COR-L47 (cell line): ENCODE data around the gene C21orf58.
"Not testable (repeated sequence)": the region's sequence is repeated elsewhere in the genome, so short reads cannot be mapped to it uniquely, and the experiment has no call there.

Experiments used
- DNase-seq: peaks from one replicate; lab custom pipeline; 2025; lab: John Stamatoyannopoulos, UW

The C21orf58 gene

DNA sequence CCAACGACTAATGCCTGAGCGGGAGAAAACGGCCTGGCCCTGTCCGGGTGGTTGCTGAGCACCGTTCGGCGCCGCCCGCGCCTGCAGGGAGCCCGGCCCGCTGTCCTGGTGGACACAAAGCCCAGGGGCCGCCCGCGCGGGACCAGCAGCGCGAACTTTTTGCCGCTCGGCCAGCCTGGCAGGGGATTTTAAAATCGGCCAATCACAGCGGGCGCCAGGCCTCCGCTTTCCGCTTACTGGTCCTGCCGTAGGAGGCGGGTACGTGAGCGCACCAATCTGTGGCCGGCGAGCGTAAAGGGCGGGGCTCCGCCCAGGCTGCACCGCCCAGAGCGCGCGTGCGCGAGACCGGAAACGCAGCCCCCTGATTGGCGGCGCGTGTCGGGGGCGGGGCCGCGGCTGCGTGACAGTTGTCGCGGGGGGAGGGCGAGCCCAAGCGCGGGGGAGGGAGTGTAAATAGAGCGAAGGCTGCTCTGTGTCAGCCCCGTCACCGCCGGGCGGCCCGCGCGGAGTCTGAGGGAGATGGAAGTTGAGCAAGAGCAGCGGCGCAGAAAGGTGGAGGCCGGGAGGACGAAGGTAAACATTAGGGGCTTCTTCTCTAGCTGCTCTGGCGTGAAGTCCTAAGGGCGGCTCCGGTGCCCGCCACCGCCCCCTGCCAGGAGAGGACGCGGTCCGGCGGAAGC, at the start of gene C21orf58, which contains the start of gene PCNT:
Gene C21orf58 (minus strand): TSS at position 161 of the 680 bp plus-strand sequence. CDS start 1,132 bp downstream, outside the sequence.
Gene PCNT (plus strand): TSS at position 447 of the 680 bp plus-strand sequence. CDS start 73 bp downstream, at position 520.
- DNase-seq = peak; percentile 98

GRCh38 chr21:46372947-46373346, 49.3 kb upstream of the C21orf58 start:
- DNase-seq = not testable (repeated sequence)

- no peak for DNase-seq
Observed at GRCh38 chr21:46372014-46372485, 48.4 kb upstream of the C21orf58 start.

DNA sequence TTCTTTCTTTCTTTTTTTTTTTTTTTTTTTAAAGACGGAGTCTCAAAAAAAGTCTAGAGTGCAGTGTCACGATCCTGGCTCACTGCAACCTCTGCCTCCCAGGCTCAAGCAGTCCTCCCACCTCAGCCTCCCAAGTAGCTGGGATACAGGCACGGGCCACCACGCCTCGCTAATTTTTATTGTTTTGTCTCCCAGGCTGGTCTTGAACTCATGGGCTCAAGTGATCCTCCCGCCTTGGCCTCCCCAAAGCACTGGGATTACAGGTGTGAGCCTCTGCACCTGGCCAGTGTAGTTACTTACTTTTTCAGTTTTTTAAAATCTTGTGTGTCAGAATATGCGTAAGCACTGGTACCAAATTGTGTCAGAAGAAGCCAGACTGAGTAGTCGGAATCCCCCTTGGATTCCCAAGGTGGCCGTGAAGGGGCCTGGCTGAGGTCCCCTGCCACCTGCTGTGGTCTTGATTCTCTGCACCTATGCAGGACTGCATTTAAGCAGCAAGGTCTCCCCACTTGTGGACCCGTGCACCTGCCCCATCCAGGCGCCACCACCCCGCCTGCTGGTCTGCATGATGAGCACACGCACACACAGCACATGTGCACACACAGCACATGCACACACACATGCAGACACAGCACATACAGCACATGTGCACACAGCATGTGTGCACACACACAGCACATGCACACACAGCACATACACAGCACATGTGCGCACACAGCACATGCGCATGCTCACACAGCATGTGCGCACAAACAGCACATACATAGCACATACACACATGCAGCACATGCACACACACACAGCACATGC, 47.7 kb upstream of the C21orf58 start:
- DNase-seq = no peak

DNA sequence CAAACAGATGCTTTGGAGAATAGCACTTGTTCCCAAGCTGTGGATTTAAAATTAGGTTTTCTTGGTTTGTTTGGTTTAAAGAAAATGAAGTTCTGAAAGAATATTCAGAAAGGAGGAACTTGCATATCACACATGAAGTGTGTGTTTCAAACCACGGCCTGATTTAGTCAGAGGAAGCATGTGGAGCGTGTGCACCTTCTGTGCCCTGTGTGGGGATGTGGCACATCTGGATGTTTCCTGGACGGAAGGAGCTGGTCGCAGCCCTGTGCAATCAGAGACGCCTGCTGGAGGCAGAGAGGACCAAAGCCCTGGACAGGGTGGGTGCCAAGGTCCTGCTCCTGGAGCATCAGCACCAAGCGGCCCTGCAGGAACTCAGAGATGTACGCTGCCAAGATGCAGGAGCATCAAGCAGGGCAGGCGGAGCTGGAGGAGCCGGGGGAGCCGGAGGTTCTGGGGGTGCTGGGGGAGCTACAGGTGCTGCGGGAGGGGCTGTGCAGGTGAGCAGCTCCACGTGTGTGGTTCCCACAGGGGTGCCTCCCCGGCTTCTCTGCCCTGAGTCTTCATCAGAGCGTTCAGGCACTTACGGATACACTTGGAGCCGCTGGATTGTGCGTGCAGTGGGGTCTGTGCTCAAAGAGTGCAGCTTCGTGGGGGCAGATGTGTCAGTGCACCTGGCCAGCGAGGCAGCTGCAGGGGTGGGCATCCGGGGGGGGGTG, 46.0 kb upstream of the C21orf58 start:
- no peak for DNase-seq

GRCh38 chr21:46368533-46369285, 45.0 kb upstream of the C21orf58 start:
- no peak for DNase-seq

GRCh38 chr21:46366966-46367365, 43.3 kb upstream of the C21orf58 start:
- DNase-seq = no peak

- DNase-seq = no peak
Observed at GRCh38 chr21:46366561-46366960, 42.9 kb upstream of the C21orf58 start.

DNA sequence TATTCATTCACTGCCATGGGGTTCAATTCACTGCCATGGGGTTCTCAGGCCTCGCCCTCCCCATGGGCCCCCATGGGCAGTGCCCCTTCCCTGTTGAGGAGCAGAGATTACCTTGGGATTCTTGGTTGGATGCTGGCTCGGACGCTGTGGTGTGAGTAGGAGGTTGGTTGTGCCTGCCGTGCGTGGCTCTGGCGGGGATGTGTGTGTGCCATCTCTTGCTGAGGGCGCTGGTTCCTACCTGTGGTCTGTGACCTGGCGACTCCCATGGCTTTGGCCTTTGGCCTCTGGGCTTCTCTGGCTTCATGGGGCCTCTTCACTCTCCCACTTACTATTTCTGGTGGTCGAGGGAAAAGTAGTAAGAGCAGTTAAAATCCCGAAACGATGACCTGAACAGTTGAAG, 42.4 kb upstream of the C21orf58 start:
- DNase-seq = no peak

DNA sequence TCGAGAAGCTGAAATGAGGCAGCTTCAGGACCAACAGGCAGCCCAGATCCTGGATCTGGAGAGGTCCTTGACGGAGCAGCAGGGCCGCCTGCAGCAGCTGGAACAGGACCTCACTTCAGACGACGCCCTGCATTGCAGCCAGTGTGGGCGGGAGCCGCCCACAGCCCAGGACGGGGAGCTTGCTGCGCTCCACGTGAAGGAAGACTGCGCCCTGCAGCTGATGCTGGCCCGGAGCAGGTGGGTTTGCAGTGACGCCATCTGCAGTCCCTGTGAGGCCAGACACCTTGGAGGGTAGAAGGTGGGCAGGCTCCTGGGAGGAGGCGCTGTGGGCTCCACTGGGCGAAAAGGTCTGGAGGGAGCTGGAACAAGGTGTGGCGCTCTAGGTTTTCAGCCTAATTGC, 40.0 kb upstream of the C21orf58 start:
- no peak for DNase-seq

DNA sequence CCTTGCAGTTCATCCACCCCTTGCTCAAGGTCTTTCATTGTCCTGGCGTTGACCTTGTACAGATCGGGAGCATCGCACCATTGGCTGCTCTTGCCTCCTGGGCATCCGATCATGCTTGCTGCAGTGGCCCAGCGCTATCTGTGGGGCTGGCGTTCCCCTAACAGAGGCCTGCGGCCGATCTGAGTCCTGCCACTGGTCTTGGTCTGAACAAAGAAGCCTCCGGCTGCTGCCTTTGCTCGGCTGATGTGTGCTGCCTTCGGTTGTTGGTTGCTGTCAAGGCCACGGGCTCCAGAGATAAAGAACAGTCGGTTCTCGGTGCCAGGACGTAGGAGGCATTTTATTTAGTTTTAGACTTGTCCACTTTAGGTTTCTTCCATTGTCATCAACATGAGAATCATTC, 39.3 kb upstream of the C21orf58 start:
- no peak for DNase-seq

GRCh38 chr21:46361935-46362334, 38.3 kb upstream of the C21orf58 start:
- no peak for DNase-seq

GRCh38 chr21:46361176-46361575, 37.5 kb upstream of the C21orf58 start:
- no peak for DNase-seq

- no peak for DNase-seq
Observed at GRCh38 chr21:46357684-46358425, 34.2 kb upstream of the C21orf58 start.

GRCh38 chr21:46357335-46357604, 33.6 kb upstream of the C21orf58 start:
- DNase-seq = no peak

DNA sequence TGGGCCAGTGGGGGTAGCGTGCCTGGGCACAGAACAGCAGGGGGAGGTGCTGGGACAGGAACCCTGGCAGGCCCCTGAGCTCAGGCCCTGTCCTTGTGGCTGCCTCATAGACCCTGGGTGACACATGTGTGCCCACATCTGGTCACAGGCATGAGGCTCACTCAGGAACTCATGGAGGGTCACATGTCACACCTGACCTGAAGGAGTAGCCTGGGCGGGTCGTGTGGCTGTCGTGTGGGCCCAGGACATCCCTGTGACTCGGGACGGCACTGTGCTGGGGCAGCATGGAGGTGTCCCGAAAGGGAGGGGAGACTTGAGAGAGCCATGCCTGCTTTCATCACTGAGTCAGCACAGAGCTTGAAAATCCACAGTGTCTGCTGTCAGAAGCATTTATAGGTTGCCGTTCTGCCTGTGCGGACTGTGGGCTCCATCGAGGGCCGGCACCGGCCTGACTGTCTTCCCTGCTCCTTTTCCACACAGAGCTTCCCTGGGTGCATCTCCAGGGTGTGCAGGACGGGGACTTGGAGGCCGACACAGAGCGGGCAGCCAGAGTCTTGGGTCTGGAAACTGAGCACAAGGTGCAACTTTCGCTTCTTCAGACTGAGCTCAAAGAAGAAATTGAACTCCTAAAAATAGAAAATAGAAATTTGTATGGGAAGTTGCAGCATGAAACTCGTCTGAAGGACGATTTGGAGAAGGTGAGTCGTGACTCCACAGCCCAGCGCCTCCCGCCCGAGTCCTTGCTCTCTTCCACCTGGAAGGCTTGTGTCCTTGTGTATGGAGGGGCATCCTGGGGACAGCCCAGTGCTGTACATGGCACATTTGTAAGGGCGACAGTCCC, 33.0 kb upstream of the C21orf58 start:
- DNase-seq = no peak

GRCh38 chr21:46356005-46356338, 32.3 kb upstream of the C21orf58 start:
- no peak for DNase-seq

DNA sequence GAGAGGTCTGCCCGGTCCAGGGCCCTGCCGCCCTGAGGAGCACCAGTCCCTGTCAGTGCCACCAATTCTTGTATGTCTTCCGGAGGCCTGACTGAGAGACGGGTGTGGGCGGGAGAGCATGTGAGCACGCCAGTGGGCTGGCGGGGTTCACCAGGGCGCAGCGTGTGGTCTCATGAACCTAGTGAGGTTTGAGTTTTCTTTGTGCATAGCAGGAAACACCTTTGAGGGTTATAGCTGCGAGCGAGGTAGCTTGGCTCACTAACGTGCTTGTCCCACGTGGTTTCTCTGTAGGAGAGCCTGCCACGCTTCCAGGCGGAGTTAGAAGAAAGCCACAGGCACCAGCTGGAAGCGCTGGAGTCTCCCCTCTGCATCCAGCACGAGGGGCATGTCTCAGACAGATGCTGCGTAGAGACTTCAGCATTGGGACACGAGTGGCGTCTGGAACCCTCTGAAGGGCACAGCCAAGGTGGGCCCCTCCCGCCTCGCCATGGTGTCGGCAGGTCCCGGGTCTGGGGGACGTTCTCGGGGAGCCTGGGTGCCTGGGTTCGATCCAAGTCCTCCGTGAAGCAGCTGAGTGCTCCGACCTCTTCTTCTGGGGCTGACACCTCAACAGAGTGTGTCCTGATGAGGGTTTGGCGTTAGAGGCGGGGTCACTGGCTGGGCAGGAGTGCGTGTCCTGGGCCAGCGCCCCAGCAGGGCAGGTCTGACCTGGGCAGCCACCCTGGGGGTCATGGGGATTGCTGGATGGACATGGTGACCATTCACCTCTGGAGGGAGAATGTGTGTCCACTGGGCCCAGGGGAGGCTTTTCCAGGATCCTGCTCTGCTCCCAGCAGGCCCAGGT, 31.7 kb upstream of the C21orf58 start:
- DNase-seq = no peak

GRCh38 chr21:46354518-46354917, 30.8 kb upstream of the C21orf58 start:
- DNase-seq = no peak

- DNase-seq = no peak
Observed at GRCh38 chr21:46354046-46354445, 30.4 kb upstream of the C21orf58 start.
